ENCODE results near the gene TMC5. TPM values are rescaled to one million over a fixed set of nuclear protein-coding genes. Genes with fewer than 3 reads are reported as not detected.

TMC5 gene
- total RNA-seq, 1 experiment from 2014 or later: 1.2 TPM

DNA sequence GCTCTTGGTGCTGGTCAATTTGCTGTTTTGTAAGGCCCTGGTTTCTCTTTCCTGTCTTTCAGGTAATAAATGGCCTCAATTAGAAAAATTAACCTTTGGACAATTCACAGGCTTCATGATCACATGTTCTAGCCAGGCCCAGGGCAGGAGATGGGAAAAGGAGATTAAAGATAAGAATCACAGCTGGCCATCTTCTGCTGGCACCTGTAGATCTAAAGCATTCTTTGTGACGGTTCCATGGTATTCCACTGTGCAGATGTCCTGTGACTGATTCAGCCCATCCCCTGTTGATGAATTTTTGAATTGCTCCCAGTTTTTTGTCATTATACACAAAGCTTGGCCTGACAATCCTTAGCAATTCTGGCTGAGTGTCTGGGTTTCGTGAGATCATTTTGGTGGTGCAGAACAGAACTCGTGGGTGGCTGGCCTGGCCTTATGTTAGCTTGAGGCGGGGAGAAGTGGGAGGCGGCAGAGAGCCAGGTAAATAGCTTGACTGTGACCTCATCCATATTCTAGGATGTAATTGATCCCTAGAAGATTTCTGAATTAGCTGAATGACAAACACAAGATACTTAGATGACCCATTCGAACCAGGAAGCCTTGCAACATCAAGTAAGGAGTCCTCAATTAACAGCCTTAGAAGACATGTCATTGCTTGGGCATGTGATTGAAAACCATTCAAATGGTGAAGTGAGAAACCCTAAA lies 14.1 kb downstream of the TMC5 start:
- Histone ChIP-seq H3K4me2 (ENCODE audit: insufficient read depth, insufficient read length, low read length) (no peak overlapping the region), H3K79me2 (ENCODE audit: insufficient read depth, low read length) (no peaks in the 10 kb centered on the region), H3K9ac (ENCODE audit: extremely low read depth, insufficient read length, low read length) (no peak overlapping the region), H3K18ac (ENCODE audit: insufficient read length, low read depth, low read length) (no peak overlapping the region), H4K20me1 (ENCODE audit: control insufficient read depth, insufficient read depth, insufficient read length) (no peaks in the 10 kb centered on the region), H3K4ac (ENCODE audit: low read depth, low read length) (no peak overlapping the region), H2BK15ac (ENCODE audit: low read depth, low read length) (no peak overlapping the region), H3K23ac (ENCODE audit: insufficient read length, low read depth, low read length) (no peak overlapping the region), H2BK20ac (ENCODE audit: low read depth, low read length, poor library complexity, severe bottlenecking) (no peak overlapping the region), H3K79me1 (ENCODE audit: insufficient read depth, low read depth, low read length, poor library complexity, severe bottlenecking) (no peaks in the 10 kb centered on the region), H2BK5ac (ENCODE audit: insufficient read length, low read length) (no peak overlapping the region), H2AK5ac (ENCODE audit: insufficient read length, low read length) (no peak overlapping the region), H3K27me3 (ENCODE audit: insufficient read depth, low read length) (no peaks in the 10 kb centered on the region), H2BK120ac (ENCODE audit: low read depth, low read length, poor library complexity, severe bottlenecking) (no peak overlapping the region), H3K4me1 (ENCODE audit: insufficient read depth, low read length) (no peaks in the 10 kb centered on the region), H4K8ac (replicated peaks; ENCODE audit: insufficient read length, low read depth, low read length) (no peak overlapping the region), H3K23me2 (ENCODE audit: insufficient read length, low read depth, low read length, poor library complexity, severe bottlenecking) (no peaks in the 10 kb centered on the region), H4K5ac (ENCODE audit: insufficient read length, low read depth, low read length) (no peak overlapping the region), H2BK12ac (ENCODE audit: insufficient read length, low read depth, low read length) (no peak overlapping the region), H2AFZ (ENCODE audit: low read length) (no peak overlapping the region), H3K56ac (ENCODE audit: insufficient read length, low read depth, low read length) (no peak overlapping the region), H3T11ph (ENCODE audit: low read length) (no peak overlapping the region), H3K9me3 (ENCODE audit: control insufficient read depth, low read depth, low read length) (no peaks in the 10 kb centered on the region), H3K14ac (ENCODE audit: insufficient read depth, low read length) (no peak overlapping the region), H4K91ac (ENCODE audit: insufficient read length, low read depth, low read length) (no peak overlapping the region), H3K27ac (ENCODE audit: insufficient read length, low read depth, low read length) (no peak overlapping the region)
- no CpG with 5 or more reads among the region's 6 CpGs for WGBS (ENCODE audit: extremely low coverage, insufficient read length, low lambda C conversion rate)
- H3K36me3 Mint-ChIP-seq (ENCODE audit: insufficient read depth in 1 of 3, low read depth in 3 of 3): no peaks in the 10 kb centered on the region
- H3K27ac Mint-ChIP-seq: no peak overlapping the region
- TF ChIP-seq CTCF (conservative IDR thresholded peaks at IDR 0.05): no peak
- peaks cover 12% of the 10 kb centered on the region in 2 experiments for H3K4me1 Mint-ChIP-seq
- no peak overlapping the region for H3K4me3 Mint-ChIP-seq
- no peaks in the 10 kb centered on the region for H3K27me3 Mint-ChIP-seq (ENCODE audit: low read depth)
- H3K9me3 Mint-ChIP-seq: no peaks in the 10 kb centered on the region
- DNase-seq: no peak
